Right atrium auricular region (tissue), 2 donors: ENCODE results near the gene BST2. TPM values are rescaled to one million over a fixed set of nuclear protein-coding genes. Genes with fewer than 3 reads are reported as not detected.

Experiments
- DNase-seq: peaks from one replicate; pipeline ENCODE4 v3.0.0-alpha.2; 2019; ENCODE audit warnings: low spot score
- H3K27ac ChIP-seq, 2 donors: fragments of 200-600 bp; sonication (generic); 1 replicate in 1 of 2; 2 replicates in 1 of 2; pipeline ENCODE4 v1.5.1; 2016 to 2019
- H3K27me3 ChIP-seq, 2 donors: fragments of 200-600 bp; sonication (generic); one replicate each; pipeline versions ENCODE4 v1.5.1 to v1.6.0; 2017 to 2019
- H3K36me3 ChIP-seq: fragments of 200-600 bp; sonication (generic); one replicate; pipeline ENCODE4 v1.5.1; 2016
- H3K4me1 ChIP-seq, 2 donors: fragments of 200-600 bp; sonication (generic); one replicate each; pipeline versions ENCODE4 v1.5.1 to v1.6.0; 2017 to 2019
- H3K4me3 ChIP-seq, 2 donors: fragments of 200-600 bp; sonication (generic); 1 replicate in 1 of 2; 2 replicates in 1 of 2; pipeline ENCODE4 v1.5.1; 2017 to 2019; ENCODE audit warnings: mild to moderate bottlenecking in 1 of 2, moderate library complexity in 1 of 2
- H3K9me3 ChIP-seq, 2 donors: fragments of 200-600 bp; sonication (generic); one replicate each; pipeline ENCODE4 v1.5.1; 2019
- total RNA-seq, 2 donors: library from RNA; depleted of rRNA; stranded (reverse); fragments of >200 nt; gene quantifications; one replicate each; pipeline ENCODE4 v1.1.0, GENCODE V29; 2016
- TF ChIP-seq, protein P1 (sequence below), 2 donors: fragments of 200-600 bp; sonication (generic); IDR thresholded peaks; one replicate each; pipeline ENCODE4 v1.5.1; 2019; ENCODE audit warnings: antibody characterized with exemption in 2 of 2

Gene BST2
- total RNA-seq, 2 donors from 2014 or later: 32.1 to 35.3 TPM

DNA sequence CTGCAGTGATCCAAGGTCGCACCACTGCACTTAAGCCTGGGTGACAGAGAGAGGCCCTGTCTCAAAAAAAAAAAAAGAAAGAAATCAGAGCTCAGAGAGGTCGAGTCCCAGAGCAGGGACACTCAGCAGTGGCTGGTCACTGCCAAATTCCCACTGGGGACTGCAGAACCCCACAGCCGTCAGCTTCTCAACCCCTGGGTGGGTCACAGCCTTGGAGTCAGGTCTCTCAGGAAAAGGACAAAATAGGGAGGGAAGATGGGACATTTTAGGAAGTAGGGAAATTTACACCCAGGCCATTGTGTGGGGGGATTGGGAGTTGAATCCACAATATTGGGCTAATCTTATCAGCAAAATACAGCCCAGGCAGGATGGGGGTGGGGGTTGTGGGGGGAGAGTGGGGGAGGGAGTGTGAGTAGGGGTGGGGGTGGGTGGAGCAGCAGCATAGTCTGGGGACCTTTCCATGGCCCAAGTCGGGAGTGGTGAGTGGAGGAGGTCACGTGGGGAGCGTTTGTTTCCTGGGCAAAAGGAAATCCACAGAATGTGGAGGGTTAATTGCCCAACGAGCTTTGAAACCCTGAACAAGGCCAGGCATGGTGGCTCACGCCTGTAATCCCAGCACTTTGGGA is 6.4 kb downstream of the BST2 start:
- no peak for DNase-seq
- H3K27ac ChIP-seq: no peak overlapping the region
- H3K27me3 ChIP-seq: no peaks in the 10 kb centered on the region
- no peak overlapping the region for H3K4me3 ChIP-seq
- H3K4me1 ChIP-seq: peaks cover 0 to 21% of the 10 kb centered on the region in 2 donors
- no peaks in the 10 kb centered on the region for H3K36me3 ChIP-seq
- no peaks in the 10 kb centered on the region for H3K9me3 ChIP-seq
- TF ChIP-seq, protein P1, sequence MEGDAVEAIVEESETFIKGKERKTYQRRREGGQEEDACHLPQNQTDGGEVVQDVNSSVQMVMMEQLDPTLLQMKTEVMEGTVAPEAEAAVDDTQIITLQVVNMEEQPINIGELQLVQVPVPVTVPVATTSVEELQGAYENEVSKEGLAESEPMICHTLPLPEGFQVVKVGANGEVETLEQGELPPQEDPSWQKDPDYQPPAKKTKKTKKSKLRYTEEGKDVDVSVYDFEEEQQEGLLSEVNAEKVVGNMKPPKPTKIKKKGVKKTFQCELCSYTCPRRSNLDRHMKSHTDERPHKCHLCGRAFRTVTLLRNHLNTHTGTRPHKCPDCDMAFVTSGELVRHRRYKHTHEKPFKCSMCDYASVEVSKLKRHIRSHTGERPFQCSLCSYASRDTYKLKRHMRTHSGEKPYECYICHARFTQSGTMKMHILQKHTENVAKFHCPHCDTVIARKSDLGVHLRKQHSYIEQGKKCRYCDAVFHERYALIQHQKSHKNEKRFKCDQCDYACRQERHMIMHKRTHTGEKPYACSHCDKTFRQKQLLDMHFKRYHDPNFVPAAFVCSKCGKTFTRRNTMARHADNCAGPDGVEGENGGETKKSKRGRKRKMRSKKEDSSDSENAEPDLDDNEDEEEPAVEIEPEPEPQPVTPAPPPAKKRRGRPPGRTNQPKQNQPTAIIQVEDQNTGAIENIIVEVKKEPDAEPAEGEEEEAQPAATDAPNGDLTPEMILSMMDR (IDR thresholded peaks at IDR 0.05): no peak

DNA sequence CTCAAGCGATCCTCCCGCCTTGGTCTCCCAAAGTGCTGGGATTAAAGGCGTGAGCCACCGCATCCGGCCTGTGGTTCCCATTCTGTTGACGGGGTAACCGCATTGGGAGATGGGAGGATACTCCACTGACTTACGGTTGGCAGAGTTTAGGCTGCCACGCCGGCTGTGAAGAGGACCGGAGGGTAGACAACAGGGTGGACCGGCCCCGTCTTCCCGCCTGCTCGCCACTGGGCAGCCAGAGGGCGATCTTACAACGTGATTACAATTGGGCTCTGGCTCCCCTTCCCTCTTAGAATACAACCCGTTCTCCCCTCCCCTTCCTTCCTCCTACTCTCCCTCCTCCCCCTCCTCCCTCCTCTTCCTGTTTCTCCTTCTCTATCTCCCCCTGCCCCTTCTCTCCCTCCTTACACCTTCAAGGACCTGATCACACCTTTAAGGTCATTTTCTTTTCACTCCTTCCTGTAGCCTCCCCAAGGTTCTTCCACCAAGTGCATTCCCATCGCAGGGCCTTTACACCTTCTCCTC is 10.5 kb downstream of the BST2 start:
- Histone ChIP-seq H3K27ac (no peak overlapping the region), H3K4me1 (peaks cover 0 to 29% of the 10 kb centered on the region in 2 donors), H3K4me3 (no peak overlapping the region), H3K36me3 (no peaks in the 10 kb centered on the region), H3K9me3 (peaks cover 0 to under 1% of the 10 kb centered on the region in 2 donors), H3K27me3 (no peaks in the 10 kb centered on the region)
- no peak for DNase-seq
- TF ChIP-seq, protein P1 (IDR thresholded peaks at IDR 0.05): peak; percentile 17 to 67

DNA sequence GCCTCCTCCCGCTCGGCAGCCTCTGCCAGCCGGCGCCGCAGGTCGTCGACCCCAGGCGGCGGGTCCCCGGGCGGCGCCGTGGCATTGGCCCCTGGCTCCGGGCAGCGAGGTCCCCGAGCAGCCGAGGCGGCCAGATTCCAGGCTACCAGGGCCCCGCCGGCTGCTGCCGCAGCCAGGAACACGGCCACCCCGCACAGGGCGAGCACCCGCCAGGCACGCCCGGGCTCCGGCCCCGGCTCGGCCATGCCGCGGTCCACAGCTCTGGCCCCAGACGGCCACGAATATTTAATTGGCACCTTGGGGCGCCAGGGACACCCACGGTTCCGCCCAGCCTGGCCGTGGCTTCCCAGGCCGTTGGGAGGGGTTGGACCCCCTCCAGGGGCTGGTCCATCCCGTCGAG is 11.5 kb downstream of the BST2 start, which contains the start of gene CCDC194:
Gene CCDC194 (minus strand): TSS at position 283 of the 400 bp plus-strand sequence. CDS start 38 bp downstream, at position 245.
- no peak for DNase-seq
- TF ChIP-seq, protein P1 (IDR thresholded peaks at IDR 0.05): no peak
- H3K4me1 ChIP-seq: peaks cover 0 to 29% of the 10 kb centered on the region in 2 donors
- H3K27me3 ChIP-seq: no peaks in the 10 kb centered on the region
- H3K27ac ChIP-seq: no peak within 1 kb of the TSS
- peaks cover 0 to 8% of the 10 kb centered on the region in 2 donors for H3K9me3 ChIP-seq
- H3K4me3 ChIP-seq: no peak within 1 kb of the TSS
- no peaks in the 10 kb centered on the region for H3K36me3 ChIP-seq

DNA sequence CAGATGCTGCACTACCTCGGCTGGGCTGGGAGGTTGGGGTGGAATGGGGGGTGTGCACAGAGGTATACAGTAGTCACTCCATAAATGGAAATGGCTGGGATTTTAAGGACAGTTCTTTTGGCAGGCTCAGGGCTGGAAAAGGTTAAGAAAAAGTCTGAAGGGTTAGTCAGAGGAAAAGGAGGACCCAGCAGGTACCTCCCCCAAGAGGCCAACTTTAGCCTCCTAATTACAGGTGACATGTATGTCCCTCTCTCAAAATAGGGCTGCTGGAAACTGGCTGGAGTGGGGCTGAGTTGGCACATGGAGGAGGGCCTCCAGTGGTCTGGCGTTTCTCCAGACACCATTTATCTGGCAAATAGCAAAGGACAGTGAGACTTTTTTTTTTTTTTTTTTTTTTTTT is 12.4 kb downstream of the BST2 start:
- Histone ChIP-seq H3K36me3 (no peaks in the 10 kb centered on the region), H3K27ac (no peak overlapping the region), H3K4me1 (peaks cover 0 to 29% of the 10 kb centered on the region in 2 donors), H3K4me3 (no peak overlapping the region), H3K9me3 (peaks cover 0 to 8% of the 10 kb centered on the region in 2 donors), H3K27me3 (no peaks in the 10 kb centered on the region)
- DNase-seq: no peak
- TF ChIP-seq, protein P1 (IDR thresholded peaks at IDR 0.05): no peak

DNA sequence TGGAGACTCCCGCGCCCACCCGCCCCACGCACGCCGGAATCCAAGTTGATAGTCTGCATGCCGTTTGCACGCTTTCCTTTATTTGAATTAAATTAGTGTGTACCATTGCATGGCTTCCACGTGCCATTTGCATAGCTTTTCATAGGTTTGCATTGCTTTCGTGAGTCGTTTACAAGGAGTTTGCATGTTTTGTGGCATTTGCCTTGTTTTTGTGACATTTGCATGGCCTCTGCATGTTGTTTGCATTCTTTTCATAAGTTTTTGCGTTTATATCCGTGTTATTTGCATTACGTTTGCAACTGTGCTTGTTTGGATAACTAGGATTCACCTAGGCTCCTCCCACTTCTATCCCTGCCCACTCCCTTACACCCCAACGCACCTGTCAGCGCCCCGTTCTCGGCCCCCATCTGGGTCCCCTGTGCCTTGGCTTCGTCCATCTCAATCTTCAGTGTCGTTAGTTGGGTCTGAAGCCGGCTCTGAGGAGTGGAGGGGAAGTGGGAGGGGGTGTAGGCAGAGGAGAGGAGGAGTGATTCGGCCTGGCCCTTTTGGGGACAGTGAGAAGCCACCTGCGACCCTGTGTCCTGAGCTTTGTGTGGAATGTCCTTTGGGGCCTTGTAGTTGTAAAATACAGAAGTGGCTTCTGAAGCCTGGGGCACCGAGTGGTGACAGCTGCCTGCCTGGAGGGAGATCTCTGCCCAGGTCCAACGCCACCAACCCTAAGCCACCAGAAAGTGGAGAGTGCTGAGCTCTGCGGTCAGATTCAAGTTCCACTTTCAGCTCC is 13.9 kb downstream of the BST2 start:
- H3K36me3 ChIP-seq: no peaks in the 10 kb centered on the region
- peaks cover 0 to 8% of the 10 kb centered on the region in 2 donors for H3K9me3 ChIP-seq
- peaks cover 0 to 29% of the 10 kb centered on the region in 2 donors for H3K4me1 ChIP-seq
- H3K27ac ChIP-seq: no peak overlapping the region
- TF ChIP-seq, protein P1 (IDR thresholded peaks at IDR 0.05): peak in 1 of 2 donors; percentile 26
- DNase-seq: no peak
- H3K4me3 ChIP-seq: peak overlapping the region in 1 of 2 donors; percentile 60
- H3K27me3 ChIP-seq: no peaks in the 10 kb centered on the region
